K562 (cell line): ENCODE data around the gene LPGAT1. TPM values are rescaled to one million over a fixed set of nuclear protein-coding genes. Genes with fewer than 3 reads are reported as not detected.
A peak's percentile ranks its signal among the peaks of the same experiment; 100 is the strongest.

Experiments
- CBX3 ChIP-seq, 2 experiments: IDR thresholded peaks; 1 replicate in 1 of 2; 2 replicates in 1 of 2; pipeline ENCODE4 v1.6.1; 2012; ENCODE audit warnings: inconsistent platforms in 2 of 2, low read length in 2 of 2, borderline replicate concordance in 1 of 2, control low read depth in 1 of 2
- CXXC5 ChIP-seq: fragments of 250-450 bp; sonication (Bioruptor Pico); IDR thresholded peaks from 2 replicates; pipeline ENCODE4 v1.8.0; 2022; ENCODE audit warnings: inconsistent platforms, mild to moderate bottlenecking, moderate library complexity
- FOXP1 ChIP-seq: sonication (generic); formaldehyde crosslinking; IDR thresholded peaks from 2 replicates; pipeline ENCODE4 v1.8.0; 2022; ENCODE audit warnings: mild to moderate bottlenecking, missing genetic modification reagents
- GATAD2A ChIP-seq: fragments of 450-650 bp; IDR thresholded peaks from 2 replicates; pipeline ENCODE4 v1.6.1; 2017
- HLTF ChIP-seq: fragments of 450-650 bp; IDR thresholded peaks from 2 replicates; pipeline ENCODE4 v1.6.1; 2016
- HNRNPL ChIP-seq: fragments of 200-400 bp; formaldehyde crosslinking; IDR thresholded peaks from 2 replicates; pipeline ENCODE4 v1.6.1; 2017; ENCODE audit warnings: low read depth, mild to moderate bottlenecking, low read length
- HNRNPUL1 ChIP-seq: fragments of 200-400 bp; formaldehyde crosslinking; IDR thresholded peaks from 2 replicates; pipeline ENCODE4 v1.6.1; 2017; ENCODE audit warnings: low read length
- MTA1 ChIP-seq: fragments of 450-650 bp; IDR thresholded peaks from 2 replicates; pipeline ENCODE4 v1.6.1; 2017; ENCODE audit warnings: borderline replicate concordance
- MYC ChIP-seq, 2 experiments: fragments of 250-450 bp in 1 of 2; sonication (Bioruptor Pico) in 1 of 2; IDR thresholded peaks; 2 replicates each; pipeline versions ENCODE4 v1.5.1 to v1.6.1; 2012 to 2021; ENCODE audit warnings: low read depth in 2 of 2, borderline replicate concordance in 1 of 2, improper control_type of control experiment in 1 of 2, low read length in 1 of 2, mild to moderate bottlenecking in 1 of 2, moderate library complexity in 1 of 2
- NRF1 ChIP-seq, 2 experiments: fragments of 450-650 bp; IDR thresholded peaks in 1 of 2; conservative IDR thresholded peaks in 1 of 2; 2 replicates each; pipeline ENCODE4 v1.6.1; 2014; ENCODE audit warnings: mild to moderate bottlenecking in 2 of 2
- POLR3G ChIP-seq: IDR thresholded peaks from 2 replicates; pipeline ENCODE4 v1.6.1; 2011; ENCODE audit not compliant: insufficient read length, insufficient replicate concordance; ENCODE audit errors: extremely low read depth
- RAD21 ChIP-seq, 2 experiments: fragments of 250-450 bp in 1 of 2; fragments of 450-650 bp in 1 of 2; sonication (Bioruptor Pico) in 1 of 2; formaldehyde crosslinking in 1 of 2; IDR thresholded peaks in 1 of 2; conservative IDR thresholded peaks in 1 of 2; 2 replicates each; pipeline versions ENCODE4 v1.4.0 to v1.8.0; 2020 to 2022; ENCODE audit warnings: mild to moderate bottlenecking in 2 of 2, moderate library complexity in 1 of 2
- RBFOX2 ChIP-seq: fragments of 200-400 bp; formaldehyde crosslinking; IDR thresholded peaks from 2 replicates; pipeline ENCODE4 v1.6.1; 2017; ENCODE audit warnings: low read depth, mild to moderate bottlenecking, low read length, moderate library complexity
- SNIP1 ChIP-seq: fragments of 450-650 bp; IDR thresholded peaks from 2 replicates; pipeline ENCODE4 v1.7.1; 2017; ENCODE audit warnings: low read depth, mild to moderate bottlenecking
- YY1 ChIP-seq, 3 experiments: IDR thresholded peaks; 2 replicates each; pipeline ENCODE4 v1.6.1; 2011; ENCODE audit warnings: low read length in 2 of 3, mild to moderate bottlenecking in 2 of 3, moderate library complexity in 2 of 3, borderline replicate concordance in 1 of 3, control low read depth in 1 of 3, low read depth in 1 of 3; ENCODE audit not compliant: insufficient read depth in 3 of 3, insufficient replicate concordance in 2 of 3, control insufficient read depth in 1 of 3, insufficient read length in 1 of 3; ENCODE audit errors: extremely low read depth in 1 of 3
- ZNF347 ChIP-seq: fragments of 450-650 bp; formaldehyde crosslinking; IDR thresholded peaks from 2 replicates; pipeline ENCODE4 v1.4.0; 2020; ENCODE audit warnings: low read depth, mild to moderate bottlenecking, moderate library complexity
- polyA plus RNA-seq, 8 experiments: library from polyadenylated mRNA; depleted of rRNA in 4 of 8; stranded (reverse) in 5 of 8; unstranded in 3 of 8; fragments of >200 nt; fragmentation: Nextera tagmentation in 2 of 8; fragmentation: Illumina TruSeq in 1 of 8; extraction: Ambion mirVana in 2 of 8; extraction: Trizol in 1 of 8; gene quantifications; 2 replicates each; pipeline versions ENCODE4 v1.2.1 to v1.2.3, GENCODE V29; 2011 to 2014; ENCODE audit warnings: inconsistent platforms in 1 of 8, missing spikeins in 1 of 8
- total RNA-seq, 7 experiments: library from RNA; depleted of rRNA in 6 of 7; stranded (reverse); fragments of >200 nt in 6 of 7; fragmentation: Illumina TruSeq in 2 of 7; extraction: Trizol in 2 of 7; gene quantifications; 2 replicates each; pipeline versions ENCODE4 v1.2.1 to v1.2.3, GENCODE V29; 2011 to 2021; ENCODE audit warnings: low replicate concordance in 1 of 7
- TF ChIP-seq, protein P1 (sequence below): fragments of 250-450 bp; sonication (Bioruptor Pico); IDR thresholded peaks from 2 replicates; pipeline ENCODE4 v1.8.0; 2021; ENCODE audit warnings: moderate library complexity, mild to moderate bottlenecking, inconsistent platforms
- TF ChIP-seq, protein P2 (sequence below), 3 experiments: IDR thresholded peaks in 2 of 3; conservative IDR thresholded peaks in 1 of 3; 2 replicates each; pipeline ENCODE4 v1.5.1; 2011 to 2012; ENCODE audit warnings: low read length in 3 of 3, mild to moderate bottlenecking in 3 of 3, control low read depth in 2 of 3, improper control_type of control experiment in 1 of 3, inconsistent platforms in 1 of 3, low read depth in 1 of 3, mixed read lengths in 1 of 3, moderate library complexity in 1 of 3; ENCODE audit not compliant: insufficient read depth in 2 of 3
- TF ChIP-seq, protein P3 (sequence below), 2 experiments: fragments of 250-450 bp in 1 of 2; fragments of 450-650 bp in 1 of 2; sonication (Bioruptor Pico) in 1 of 2; IDR thresholded peaks; 2 replicates each; pipeline versions ENCODE4 v1.6.1 to v1.8.0; 2016 to 2021; ENCODE audit warnings: mild to moderate bottlenecking in 2 of 2, moderate library complexity in 2 of 2, missing compliant biosample characterization in 1 of 2, missing genetic modification characterization in 1 of 2
- TF ChIP-seq, protein P4 (sequence below): fragments of 450-650 bp; IDR thresholded peaks from 2 replicates; pipeline ENCODE4 v1.6.1; 2016; ENCODE audit warnings: missing biosample characterization, missing genetic modification characterization

LPGAT1 gene
- total and polyA plus RNA-seq, 9 of the 15 experiments (the other 6 are each of a cell fraction or from before 2014, with no cell fraction given): 5.7 to 31.4 (median 16.3) TPM

DNA sequence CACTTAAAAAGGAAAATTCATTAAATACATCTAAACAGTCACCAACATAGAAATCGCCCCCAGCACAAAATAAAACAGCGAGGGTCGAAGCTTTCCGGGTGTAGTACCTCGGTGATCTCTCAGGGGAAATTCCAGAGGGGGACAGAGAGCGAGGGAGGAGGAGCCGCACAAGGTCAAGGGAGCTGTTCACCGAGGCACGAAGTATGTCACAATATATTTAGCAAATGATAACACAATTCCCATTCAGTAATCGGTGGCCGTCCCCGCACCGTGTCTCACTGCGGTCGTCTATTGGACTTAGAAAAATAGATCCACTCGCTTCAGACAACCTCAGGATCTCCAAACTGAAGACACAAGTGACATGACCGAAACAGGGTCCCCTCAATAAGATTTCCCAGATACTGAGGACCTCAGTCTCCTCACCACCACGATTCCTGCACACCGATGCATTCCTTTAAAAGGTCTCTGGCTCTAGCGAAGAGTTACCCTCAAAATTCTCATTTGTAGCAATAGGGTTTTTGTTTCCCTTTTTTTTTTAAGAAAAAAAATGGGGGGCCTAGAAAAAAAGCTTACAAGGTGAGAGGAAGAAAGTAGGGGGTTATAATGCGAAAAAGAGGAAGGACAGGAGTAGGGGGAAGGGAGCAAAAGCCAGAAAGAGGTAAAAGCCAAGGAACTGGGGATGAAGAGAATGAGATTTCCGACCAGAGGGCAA lies 1.1 kb downstream of the LPGAT1 start (continued):
- TF ChIP-seq YY1 (IDR thresholded peaks at IDR 0.05; ENCODE audit: borderline replicate concordance in 1 of 3, control insufficient read depth in 1 of 3, extremely low read depth in 1 of 3, insufficient read depth in 3 of 3, insufficient read length in 1 of 3, insufficient replicate concordance in 2 of 3, low read depth in 1 of 3, low read length in 2 of 3): no peak
- no peak for TF ChIP-seq ZNF347
- TF ChIP-seq, protein P1, sequence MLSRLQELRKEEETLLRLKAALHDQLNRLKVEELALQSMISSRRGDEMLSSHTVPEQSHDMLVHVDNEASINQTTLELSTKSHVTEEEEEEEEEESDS (CRISPR knock-in tag): no peak
- peak; percentile 27; the same call in 1 of the 2 replicates for TF ChIP-seq MTA1
- TF ChIP-seq, protein P2, sequence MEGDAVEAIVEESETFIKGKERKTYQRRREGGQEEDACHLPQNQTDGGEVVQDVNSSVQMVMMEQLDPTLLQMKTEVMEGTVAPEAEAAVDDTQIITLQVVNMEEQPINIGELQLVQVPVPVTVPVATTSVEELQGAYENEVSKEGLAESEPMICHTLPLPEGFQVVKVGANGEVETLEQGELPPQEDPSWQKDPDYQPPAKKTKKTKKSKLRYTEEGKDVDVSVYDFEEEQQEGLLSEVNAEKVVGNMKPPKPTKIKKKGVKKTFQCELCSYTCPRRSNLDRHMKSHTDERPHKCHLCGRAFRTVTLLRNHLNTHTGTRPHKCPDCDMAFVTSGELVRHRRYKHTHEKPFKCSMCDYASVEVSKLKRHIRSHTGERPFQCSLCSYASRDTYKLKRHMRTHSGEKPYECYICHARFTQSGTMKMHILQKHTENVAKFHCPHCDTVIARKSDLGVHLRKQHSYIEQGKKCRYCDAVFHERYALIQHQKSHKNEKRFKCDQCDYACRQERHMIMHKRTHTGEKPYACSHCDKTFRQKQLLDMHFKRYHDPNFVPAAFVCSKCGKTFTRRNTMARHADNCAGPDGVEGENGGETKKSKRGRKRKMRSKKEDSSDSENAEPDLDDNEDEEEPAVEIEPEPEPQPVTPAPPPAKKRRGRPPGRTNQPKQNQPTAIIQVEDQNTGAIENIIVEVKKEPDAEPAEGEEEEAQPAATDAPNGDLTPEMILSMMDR (IDR thresholded peaks at IDR 0.05 in 2 of 3, conservative IDR thresholded peaks at IDR 0.05 in 1 of 3; ENCODE audit: insufficient read depth in 2 of 3, low read depth in 1 of 3, low read length in 3 of 3): peak; percentile 16 to 48 (median 42); a peak in 3 of 6 replicates
- TF ChIP-seq CBX3 (IDR thresholded peaks at IDR 0.05; ENCODE audit: borderline replicate concordance in 1 of 2, low read length in 2 of 2): no peak
- no peak for TF ChIP-seq HNRNPUL1
- TF ChIP-seq SNIP1: 0 out of 2 replicates have a peak, but pooled peaks have one; percentile 19
- no peak for TF ChIP-seq RBFOX2
- TF ChIP-seq NRF1 (conservative IDR thresholded peaks at IDR 0.05 in 1 of 2, IDR thresholded peaks at IDR 0.05 in 1 of 2): no peak; a peak in 1 of 4 replicates
- TF ChIP-seq HNRNPL: no peak
- TF ChIP-seq HLTF: peak; percentile 73; the same call in 1 of the 2 replicates
- TF ChIP-seq RAD21 (CRISPR knock-in tag; conservative IDR thresholded peaks at IDR 0.05 in 1 of 2, IDR thresholded peaks at IDR 0.05 in 1 of 2): 0 out of 4 replicates have a peak, but pooled peaks of 1 of the 2 experiments have one; percentile 2
- 0 out of 2 replicates have a peak, but pooled peaks have one; percentile 36 for TF ChIP-seq GATAD2A
- TF ChIP-seq MYC (IDR thresholded peaks at IDR 0.05; ENCODE audit: low read depth, low read length): no peak
- TF ChIP-seq MYC (CRISPR knock-in tag; IDR thresholded peaks at IDR 0.05; ENCODE audit: borderline replicate concordance, low read depth): no peak
- TF ChIP-seq, protein P3, sequence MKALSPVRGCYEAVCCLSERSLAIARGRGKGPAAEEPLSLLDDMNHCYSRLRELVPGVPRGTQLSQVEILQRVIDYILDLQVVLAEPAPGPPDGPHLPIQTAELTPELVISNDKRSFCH (CRISPR knock-in tag; IDR thresholded peaks at IDR 0.05): no peak
- TF ChIP-seq, protein P3 (tag; IDR thresholded peaks at IDR 0.05): peak; percentile 42; the same call in 1 of the 2 replicates
- no peak for TF ChIP-seq POLR3G
- TF ChIP-seq FOXP1: peak; percentile 59; the same call in 1 of the 2 replicates
- TF ChIP-seq, protein P4, sequence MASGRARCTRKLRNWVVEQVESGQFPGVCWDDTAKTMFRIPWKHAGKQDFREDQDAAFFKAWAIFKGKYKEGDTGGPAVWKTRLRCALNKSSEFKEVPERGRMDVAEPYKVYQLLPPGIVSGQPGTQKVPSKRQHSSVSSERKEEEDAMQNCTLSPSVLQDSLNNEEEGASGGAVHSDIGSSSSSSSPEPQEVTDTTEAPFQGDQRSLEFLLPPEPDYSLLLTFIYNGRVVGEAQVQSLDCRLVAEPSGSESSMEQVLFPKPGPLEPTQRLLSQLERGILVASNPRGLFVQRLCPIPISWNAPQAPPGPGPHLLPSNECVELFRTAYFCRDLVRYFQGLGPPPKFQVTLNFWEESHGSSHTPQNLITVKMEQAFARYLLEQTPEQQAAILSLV (tag): no peak
- TF ChIP-seq CXXC5: no peak; the same call in 1 of the 2 replicates
